Sigmoid colon (tissue), 7 donors: ENCODE measurements around the gene THG1L. TPM values are rescaled to one million over a fixed set of nuclear protein-coding genes. Genes with fewer than 3 reads are reported as not detected.

Source experiments
- DNase-seq: peaks from one replicate; pipeline ENCODE4 v3.0.0-alpha.2; 2019
- H3K27ac ChIP-seq, 4 donors: fragments of 200-600 bp; sonication (generic); one replicate each; pipeline ENCODE4 v1.5.1; 2016 to 2019; ENCODE audit warnings: mild to moderate bottlenecking in 1 of 4
- H3K27me3 ChIP-seq, 3 donors: fragments of 200-600 bp; sonication (generic); one replicate each; pipeline ENCODE4 v1.5.1; 2019; ENCODE audit warnings: mild to moderate bottlenecking in 1 of 3
- H3K36me3 ChIP-seq, 4 donors: fragments of 200-600 bp; sonication (generic); one replicate each; pipeline ENCODE4 v1.5.1; 2016 to 2019
- H3K4me1 ChIP-seq, 4 donors: fragments of 200-600 bp; sonication (generic); one replicate each; pipeline ENCODE4 v1.5.1; 2017 to 2019
- H3K4me3 ChIP-seq, 4 donors: fragments of 200-600 bp; sonication (generic); one replicate each; pipeline ENCODE4 v1.5.1; 2017 to 2019; ENCODE audit warnings: mild to moderate bottlenecking in 2 of 4, moderate library complexity in 1 of 4
- H3K9me3 ChIP-seq, 4 donors: fragments of 200-600 bp in 3 of 4; sonication (generic) in 3 of 4; one replicate each; pipeline versions ENCODE4 v1.5.1 to v1.6.1; 2013 to 2019
- EP300 ChIP-seq, 4 donors: sonication (generic); formaldehyde crosslinking; IDR thresholded peaks; one replicate each; pipeline ENCODE4 v1.6.1; 2017; ENCODE audit warnings: antibody characterized with exemption in 4 of 4
- POLR2A ChIP-seq, 2 donors: fragments of 450-650 bp; IDR thresholded peaks; one replicate each; pipeline ENCODE4 v1.6.1; 2016; ENCODE audit warnings: antibody characterized with exemption in 2 of 2, mild to moderate bottlenecking in 2 of 2, moderate library complexity in 2 of 2
- POLR2AphosphoS5 ChIP-seq, 4 donors: sonication (generic); formaldehyde crosslinking; IDR thresholded peaks; one replicate each; pipeline ENCODE4 v1.6.1; 2017; ENCODE audit warnings: antibody characterized with exemption in 4 of 4
- WGBS, 2 donors: extraction: QIAGEN DNeasy Blood & Tissue Kit; methylation state at CpG; one replicate each; pipeline ENCODE4 v1.1.7; 2013; 5-methylcytosine and 5-hydroxymethylcytosine counted together
- intact Hi-C: fragments of 100-400 bp; cut with DNase I; formaldehyde crosslinking; loops from one replicate; pipeline ENCODE4 v1.15.1; 2023
- polyA plus RNA-seq, 3 donors: library from polyadenylated mRNA; stranded (reverse); fragments of 200-250 nt; gene quantifications; one replicate each; pipeline ENCODE4 v1.2.3, GENCODE V29; 2013
- small RNA-seq, 3 donors: library from RNA; depleted of rRNA; stranded (forward); fragments of <200 nt; gene quantifications; one replicate each; pipeline ENCODE3, GENCODE V24; 2016
- total RNA-seq, 4 donors: library from RNA; depleted of rRNA; stranded (reverse); fragments of >200 nt; gene quantifications; one replicate each; pipeline ENCODE4 v1.1.0, GENCODE V29; 2016
- TF ChIP-seq, protein P1 (sequence below), 4 experiments: fragments of 450-650 bp in 3 of 4; fragments of 200-600 bp in 1 of 4; IDR thresholded peaks; one replicate each; pipeline ENCODE4 v1.5.1; 2016 to 2019; ENCODE audit warnings: antibody characterized with exemption in 4 of 4, mild to moderate bottlenecking in 3 of 4, moderate library complexity in 2 of 4
- donor health status: healthy with polysubstance abuse.
- donor health status: Bipolar disorder and iron deficiency.
- donor health status: healthy.

Gene THG1L
- total and polyA plus RNA-seq, 7 donors = 12.3 to 28.6 (median 19.8) TPM

DNA sequence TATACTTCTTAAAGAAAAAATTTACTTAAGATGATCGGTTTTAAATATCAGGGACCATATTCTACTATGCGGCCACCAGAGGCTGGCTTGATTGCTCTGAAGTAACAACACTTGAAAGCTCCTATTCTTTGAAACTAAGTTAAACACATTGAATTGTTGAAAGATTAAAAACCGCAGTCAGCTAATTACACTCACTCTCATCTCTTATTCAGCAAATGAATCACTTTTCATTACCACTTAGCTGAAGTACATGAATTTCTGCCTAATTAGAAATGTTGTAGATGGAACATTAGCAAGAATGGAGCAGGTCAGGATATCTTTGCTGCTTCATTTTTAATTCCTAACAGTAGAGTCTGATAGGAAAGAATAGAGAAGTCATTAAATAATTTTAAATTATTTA lies 54.6 kb downstream of the THG1L start:
- no peak overlapping the region for H3K4me3 ChIP-seq
- WGBS, 2 donors = 94 to 95% methylated on average over 3 of the region's 3 CpGs
- TF ChIP-seq POLR2AphosphoS5 (IDR thresholded peaks at IDR 0.05) (no peak), EP300 (IDR thresholded peaks at IDR 0.05) (no peak), POLR2A (IDR thresholded peaks at IDR 0.05) (no peak)
- TF ChIP-seq, protein P1, sequence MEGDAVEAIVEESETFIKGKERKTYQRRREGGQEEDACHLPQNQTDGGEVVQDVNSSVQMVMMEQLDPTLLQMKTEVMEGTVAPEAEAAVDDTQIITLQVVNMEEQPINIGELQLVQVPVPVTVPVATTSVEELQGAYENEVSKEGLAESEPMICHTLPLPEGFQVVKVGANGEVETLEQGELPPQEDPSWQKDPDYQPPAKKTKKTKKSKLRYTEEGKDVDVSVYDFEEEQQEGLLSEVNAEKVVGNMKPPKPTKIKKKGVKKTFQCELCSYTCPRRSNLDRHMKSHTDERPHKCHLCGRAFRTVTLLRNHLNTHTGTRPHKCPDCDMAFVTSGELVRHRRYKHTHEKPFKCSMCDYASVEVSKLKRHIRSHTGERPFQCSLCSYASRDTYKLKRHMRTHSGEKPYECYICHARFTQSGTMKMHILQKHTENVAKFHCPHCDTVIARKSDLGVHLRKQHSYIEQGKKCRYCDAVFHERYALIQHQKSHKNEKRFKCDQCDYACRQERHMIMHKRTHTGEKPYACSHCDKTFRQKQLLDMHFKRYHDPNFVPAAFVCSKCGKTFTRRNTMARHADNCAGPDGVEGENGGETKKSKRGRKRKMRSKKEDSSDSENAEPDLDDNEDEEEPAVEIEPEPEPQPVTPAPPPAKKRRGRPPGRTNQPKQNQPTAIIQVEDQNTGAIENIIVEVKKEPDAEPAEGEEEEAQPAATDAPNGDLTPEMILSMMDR (IDR thresholded peaks at IDR 0.05) = no peak
- no peaks in the 10 kb centered on the region for H3K4me1 ChIP-seq
- H3K27ac ChIP-seq = no peak overlapping the region
- no peak for DNase-seq
- H3K27me3 ChIP-seq = no peaks in the 10 kb centered on the region
- H3K36me3 ChIP-seq = peaks cover 6 to 65% (median 10%) of the 10 kb centered on the region in 4 donors
- intact Hi-C loops = no loop called here
- H3K9me3 ChIP-seq = no peaks in the 10 kb centered on the region

Small RNA genes lying within 50 kb of the gene (small RNA-seq; reads per million reads assigned to genes)
- gene AC026407.1 = 0 reads per million in 3 donors

Other genes starting within 250 kb of the THG1L start
- 10 to 100 TPM; 18.8 to 53.2 (median 35.0) TPM for gene ADAM19, start 155.6 kb upstream of the THG1L start, total RNA-seq
- 10 to 100 TPM in 1 of 3 donors, 1 to 10 TPM in 2; 1.2 to 16.3 (median 1.2) TPM for gene ADAM19, start 155.6 kb upstream of the THG1L start, polyA plus RNA-seq
- gene SOX30, start 79.0 kb upstream of the THG1L start, total RNA-seq = under 1 TPM in 2 of 4 donors, not detected in 2; 0.33 to 0.55 TPM
- gene SOX30, start 79.0 kb upstream of the THG1L start, polyA plus RNA-seq = under 1 TPM in 1 of 3 donors, not detected in 2; 0.12 TPM
- not detected for gene C5orf52, start 59.9 kb upstream of the THG1L start, total RNA-seq
- gene C5orf52, start 59.9 kb upstream of the THG1L start, polyA plus RNA-seq = under 1 TPM in 1 of 3 donors, not detected in 2; 0.48 TPM
- gene LSM11, start 12.3 kb downstream of the THG1L start, total RNA-seq = 10 to 100 TPM; 12.1 to 16.6 (median 15.9) TPM
- gene LSM11, start 12.3 kb downstream of the THG1L start, polyA plus RNA-seq = 1 to 10 TPM in 1 of 3 donors, under 1 TPM in 2; 0.60 to 2.0 (median 0.92) TPM
- 100 to 1,000 TPM in 3 of 4 donors, 10 to 100 TPM in 1; 88.1 to 171 (median 109) TPM for gene CLINT1, start 127.7 kb downstream of the THG1L start, total RNA-seq
- gene CLINT1, start 127.7 kb downstream of the THG1L start, polyA plus RNA-seq = 10 to 100 TPM; 40.2 to 64.1 (median 53.6) TPM